Measurements from ENCODE around the gene BMERB1. TPM values are rescaled to one million over a fixed set of nuclear protein-coding genes. Genes with fewer than 3 reads are reported as not detected.

The BMERB1 gene
- total RNA-seq, 4 donors from 2014 or later, result 7.0 to 47.9 (median 15.0) TPM

GRCh38 chr16:15521758-15522509, 87.5 kb downstream of the BMERB1 start:
- H3K27me3 ChIP-seq, result no peaks in the 10 kb centered on the region
- H3K9me3 ChIP-seq, result no peaks in the 10 kb centered on the region
- H3K4me3 ChIP-seq, result no peak overlapping the region
- TF ChIP-seq CTCF (IDR thresholded peaks at IDR 0.05), result no peak
- TF ChIP-seq POLR2A (IDR thresholded peaks at IDR 0.05), result no peak
- H3K36me3 ChIP-seq, result no peaks in the 10 kb centered on the region
- DNase-seq, result no peak
- peaks cover 0 to 14% (median 0%) of the 10 kb centered on the region in 4 donors for H3K4me1 ChIP-seq
- peak overlapping the region in 2 of 4 donors; percentile 31 to 59 for H3K27ac ChIP-seq

GRCh38 chr16:15523092-15523541, 88.7 kb downstream of the BMERB1 start:
- no peak overlapping the region for H3K4me3 ChIP-seq
- no peaks in the 10 kb centered on the region for H3K27me3 ChIP-seq
- TF ChIP-seq CTCF (IDR thresholded peaks at IDR 0.05), result peak in 4 of 6 experiments; percentile 15 to 54 (median 50)
- TF ChIP-seq POLR2A (IDR thresholded peaks at IDR 0.05), result no peak
- no peaks in the 10 kb centered on the region for H3K36me3 ChIP-seq
- H3K4me1 ChIP-seq, result peaks cover 0 to 14% (median 0%) of the 10 kb centered on the region in 4 donors
- peak overlapping the region in 1 of 4 donors; percentile 59 for H3K27ac ChIP-seq
- H3K9me3 ChIP-seq, result no peaks in the 10 kb centered on the region
- peak; percentile 16 to 73 (median 67) for DNase-seq

DNA sequence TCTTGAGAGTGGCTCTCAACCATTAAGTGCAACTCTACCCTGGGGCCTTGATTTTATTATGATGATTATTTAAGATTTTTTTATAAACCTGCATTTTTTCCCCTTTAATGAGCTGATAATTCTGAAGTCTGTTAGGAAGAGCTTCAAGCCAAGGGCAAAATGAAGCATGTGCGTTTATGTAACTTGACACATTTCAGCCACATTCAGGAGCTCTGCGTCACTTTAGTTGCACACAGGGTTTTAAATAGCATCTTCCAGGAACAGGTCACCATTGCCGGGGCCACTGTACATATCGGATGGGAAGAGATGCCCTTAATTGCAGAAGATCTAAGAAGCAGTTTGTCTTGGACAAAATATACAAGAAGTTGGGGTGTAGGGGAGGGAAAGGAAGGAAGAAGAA, 89.6 kb downstream of the BMERB1 start:
- TF ChIP-seq CTCF (IDR thresholded peaks at IDR 0.05) (no peak), POLR2A (IDR thresholded peaks at IDR 0.05) (no peak)
- DNase-seq, result no peak
- H3K4me3 ChIP-seq, result no peak overlapping the region
- H3K36me3 ChIP-seq, result no peaks in the 10 kb centered on the region
- no peak overlapping the region for H3K27ac ChIP-seq
- peaks cover 0 to 14% (median 0%) of the 10 kb centered on the region in 4 donors for H3K4me1 ChIP-seq
- H3K27me3 ChIP-seq, result no peaks in the 10 kb centered on the region
- H3K9me3 ChIP-seq, result no peaks in the 10 kb centered on the region

DNA sequence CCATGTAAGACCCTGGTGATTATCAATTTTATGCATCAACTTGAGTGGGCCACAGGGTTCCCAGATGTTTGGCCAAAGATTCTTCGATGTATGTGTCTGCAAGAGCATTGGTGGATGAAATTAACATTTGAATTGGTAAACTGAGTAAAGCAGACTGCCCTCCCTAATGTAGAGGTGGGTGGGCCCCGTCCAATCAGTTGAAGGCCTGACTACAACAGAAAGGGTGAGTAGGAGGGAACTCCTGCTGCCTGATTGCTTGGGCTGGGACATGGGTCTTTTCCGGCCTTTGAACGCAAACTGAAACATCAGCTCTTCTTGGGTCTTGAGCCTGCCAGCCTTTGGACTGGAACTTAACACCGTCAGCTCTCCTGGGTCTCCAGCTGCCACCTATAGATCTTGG, 90.6 kb downstream of the BMERB1 start:
- no peaks in the 10 kb centered on the region for H3K9me3 ChIP-seq
- no peak overlapping the region for H3K27ac ChIP-seq
- H3K36me3 ChIP-seq, result no peaks in the 10 kb centered on the region
- H3K4me1 ChIP-seq, result peaks cover 0 to 8% (median 0%) of the 10 kb centered on the region in 4 donors
- H3K27me3 ChIP-seq, result no peaks in the 10 kb centered on the region
- DNase-seq, result no peak
- TF ChIP-seq CTCF (IDR thresholded peaks at IDR 0.05) (no peak), POLR2A (IDR thresholded peaks at IDR 0.05) (no peak)
- H3K4me3 ChIP-seq, result no peak overlapping the region

GRCh38 chr16:15526097-15526496, 91.7 kb downstream of the BMERB1 start:
- H3K9me3 ChIP-seq, result no peaks in the 10 kb centered on the region
- TF ChIP-seq CTCF (IDR thresholded peaks at IDR 0.05) (no peak), POLR2A (IDR thresholded peaks at IDR 0.05) (no peak)
- H3K27me3 ChIP-seq, result no peaks in the 10 kb centered on the region
- H3K4me1 ChIP-seq, result peaks cover 0 to 2% (median 0%) of the 10 kb centered on the region in 4 donors
- no peak overlapping the region for H3K4me3 ChIP-seq
- H3K36me3 ChIP-seq, result no peaks in the 10 kb centered on the region
- DNase-seq, result no peak
- H3K27ac ChIP-seq, result no peak overlapping the region
